HPDE6-E6E7 (cell line): ENCODE results near the gene CDHR4.
"Not testable (repeated sequence)": the region's sequence is repeated elsewhere in the genome, so short reads cannot be mapped to it uniquely, and the experiment has no call there.

Experiments used
- DNase-seq: peaks from one replicate; pipeline ENCODE4 v3.0.0; 2011; ENCODE audit warnings: missing footprints; ENCODE audit errors: extremely low spot score

Gene CDHR4

GRCh38 chr3:49803465-49804140 is 3.9 kb upstream of the CDHR4 start:
- DNase-seq = peak; percentile 48

- DNase-seq = peak; percentile 49
Measured at GRCh38 chr3:49802719-49803464, 3.2 kb upstream of the CDHR4 start, which contains the start of gene INKA1. TSS of gene INKA1 (plus strand) at chr3:49803261. CDS start at chr3:49803393, 132 bp downstream.

GRCh38 chr3:49801160-49801559 is 1.5 kb upstream of the CDHR4 start:
- DNase-seq = no peak

DNA sequence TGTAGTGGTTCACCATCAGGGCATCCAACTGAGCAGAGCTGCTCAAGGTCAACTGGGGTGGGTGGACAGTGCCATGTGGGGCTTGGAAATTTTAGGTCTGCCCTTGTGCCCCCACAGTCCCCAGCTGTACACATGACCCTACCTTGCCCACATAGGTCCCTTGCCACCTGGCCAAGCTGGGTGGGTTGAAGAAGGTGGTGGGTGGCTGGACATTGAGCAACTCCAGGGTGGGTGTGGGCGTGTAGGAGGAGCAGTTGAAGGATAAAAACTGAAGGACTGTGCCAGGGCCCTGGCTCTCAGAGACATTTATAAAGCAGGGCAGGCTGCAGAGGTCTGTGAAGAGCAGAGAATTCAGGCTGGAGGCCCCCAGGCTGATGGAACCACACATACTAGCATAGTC is 568 bp downstream of the CDHR4 start:
- no peak for DNase-seq

GRCh38 chr3:49794926-49795905 is 4.5 kb downstream of the CDHR4 start:
- DNase-seq = no peak

DNA sequence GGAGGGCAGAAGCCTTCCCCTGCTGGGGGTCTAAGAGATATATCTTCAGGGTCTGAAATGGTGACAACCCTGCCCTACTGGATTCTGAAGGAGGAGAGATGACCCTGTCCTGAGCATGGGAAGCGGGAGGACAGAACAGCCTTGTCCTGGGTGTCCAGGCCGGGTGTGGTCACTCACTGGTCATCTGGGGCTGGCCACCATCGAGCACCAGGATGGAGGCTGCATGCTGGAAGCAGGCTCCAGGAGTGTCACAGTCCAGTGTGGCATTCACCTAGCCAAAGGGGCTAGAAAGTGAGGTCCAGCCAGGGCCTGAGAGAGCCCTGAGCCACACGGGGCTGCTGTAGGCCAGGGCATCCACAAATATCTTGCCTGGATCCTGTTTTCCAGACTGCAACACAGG is 5.2 kb downstream of the CDHR4 start:
- DNase-seq = no peak

DNA sequence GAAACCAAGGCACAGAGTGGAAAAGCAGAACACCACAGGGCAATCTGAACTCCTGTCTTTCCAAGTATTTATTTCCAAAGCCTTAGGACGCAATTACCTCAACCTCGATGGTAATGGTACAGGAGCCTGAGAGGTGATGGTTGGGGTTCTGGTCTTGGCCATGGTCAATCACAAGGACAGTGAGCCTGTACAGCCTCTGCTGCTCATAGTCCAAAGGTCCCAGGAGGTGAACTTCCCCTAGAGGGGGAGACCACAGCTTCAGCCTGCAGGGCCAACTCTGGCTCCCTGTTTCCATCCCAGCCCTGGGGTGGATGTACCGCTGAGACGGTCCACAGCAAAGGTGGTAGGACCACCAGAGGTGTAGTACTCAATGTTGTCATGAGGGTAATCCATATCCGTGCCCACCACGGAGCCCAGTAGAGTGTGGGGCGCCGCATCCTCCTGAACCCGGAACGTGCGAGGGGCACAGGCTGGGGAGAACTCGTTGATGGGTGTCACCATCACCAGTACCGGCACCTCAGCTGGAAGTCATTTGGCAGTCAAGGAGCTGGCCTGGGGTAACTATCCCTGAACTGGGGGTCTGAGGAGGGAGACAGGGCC is 6.1 kb downstream of the CDHR4 start:
- DNase-seq = no peak

- no peak for DNase-seq
Measured at GRCh38 chr3:49792371-49793150, 7.1 kb downstream of the CDHR4 start.

GRCh38 chr3:49791571-49791970 is 8.1 kb downstream of the CDHR4 start:
- DNase-seq = no peak

GRCh38 chr3:49790626-49791411 is 8.9 kb downstream of the CDHR4 start:
- no peak for DNase-seq

DNA sequence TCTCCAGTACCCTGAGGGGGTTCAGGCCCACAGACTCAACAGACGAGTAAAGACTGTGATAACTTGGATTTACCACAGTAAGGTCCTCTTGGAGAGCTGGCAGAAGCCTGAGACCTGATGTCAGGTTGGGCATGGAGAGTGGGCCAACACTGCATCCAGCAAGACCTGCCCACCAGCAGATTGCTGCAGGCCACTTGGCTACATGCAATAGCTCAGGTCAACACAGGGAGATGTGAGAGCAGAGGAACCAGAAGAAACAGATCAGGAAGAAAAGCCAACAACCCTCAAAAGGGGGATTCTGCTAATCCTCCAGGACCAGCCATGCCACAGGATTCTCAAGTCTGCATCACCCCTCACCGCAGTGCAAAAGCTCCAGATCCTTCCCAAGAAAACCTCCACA is 11.6 kb downstream of the CDHR4 start:
- DNase-seq = no peak

- no peak for DNase-seq
Measured at GRCh38 chr3:49787536-49787935, 12.1 kb downstream of the CDHR4 start.

DNA sequence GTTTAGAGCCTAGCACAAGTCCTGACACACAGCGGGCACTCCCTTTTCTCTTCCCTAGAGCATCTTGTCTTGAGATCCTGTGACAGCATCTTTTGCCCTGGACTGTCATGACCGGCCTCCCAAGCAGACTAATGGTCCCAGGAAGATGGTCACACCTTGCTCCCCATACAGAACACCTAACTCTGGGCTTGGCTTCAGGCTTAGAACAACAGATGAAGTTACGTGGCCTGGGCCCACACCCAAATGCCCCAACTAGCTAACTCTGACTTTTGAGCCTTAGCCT is 12.6 kb downstream of the CDHR4 start:
- no peak for DNase-seq

GRCh38 chr3:49786357-49787181 is 13.1 kb downstream of the CDHR4 start, which contains the start of gene IP6K1:
TSS of gene IP6K1 (minus strand) at chr3:49786542. CDS start at chr3:49748040, 38,502 bp downstream.
- DNase-seq = peak; percentile 93

DNA sequence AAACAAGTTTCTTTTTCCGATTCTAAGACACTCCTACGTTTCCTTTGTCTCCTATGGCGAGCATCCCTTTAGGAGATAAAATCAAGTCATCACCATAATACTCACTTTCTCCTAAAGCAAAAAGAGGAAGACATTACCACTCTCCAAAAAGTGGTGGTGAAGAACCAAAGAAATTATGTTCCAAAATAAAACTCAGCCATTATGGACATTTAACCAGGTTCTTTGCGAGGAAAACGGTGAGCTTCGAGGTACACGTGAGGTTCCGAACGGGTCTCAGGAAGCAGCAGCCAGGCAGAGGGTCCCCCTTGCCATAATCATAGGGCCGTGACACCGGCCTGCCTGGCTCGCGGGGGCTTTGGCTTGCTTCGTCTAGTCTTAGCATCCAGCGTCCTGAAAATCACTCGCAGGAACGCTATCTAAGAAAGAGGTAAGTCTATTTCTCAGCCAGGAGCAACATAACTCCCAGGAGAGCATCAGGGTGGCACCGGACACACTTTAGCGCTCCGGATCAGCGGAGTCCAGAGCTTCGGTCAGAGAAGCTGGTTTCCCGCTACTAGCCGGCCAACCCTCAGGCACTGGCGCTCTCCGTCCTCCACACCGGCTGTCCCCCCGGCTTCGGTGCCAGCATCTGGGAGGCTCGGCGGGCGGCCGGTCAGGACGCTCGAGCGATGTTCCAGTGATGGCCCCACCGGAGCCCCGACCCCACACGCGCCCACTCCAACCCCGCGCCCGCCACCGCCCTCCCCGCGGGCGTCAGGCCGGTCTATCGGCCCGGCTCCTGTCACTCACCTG is 13.9 kb downstream of the CDHR4 start:
- no peak for DNase-seq

DNA sequence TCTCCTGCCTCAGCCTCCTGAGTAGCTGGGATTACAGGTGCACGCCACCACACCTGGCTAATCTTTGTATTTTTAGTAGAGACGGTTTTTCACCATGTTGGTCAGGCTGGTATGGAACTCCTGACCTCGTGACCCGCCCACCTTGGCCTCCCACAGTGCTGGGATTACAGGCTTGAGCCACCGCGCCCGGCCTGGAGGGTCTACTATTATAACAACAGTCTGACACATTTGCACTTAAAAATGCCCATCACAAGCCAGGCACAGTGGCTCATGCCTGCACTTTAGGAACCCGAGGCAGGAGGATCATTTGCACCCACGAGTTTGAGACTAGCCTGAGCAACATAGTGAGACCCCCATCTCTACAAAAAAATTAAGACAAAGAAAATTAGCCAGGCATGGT is 17.4 kb downstream of the CDHR4 start:
- DNase-seq = not testable (repeated sequence)

- no peak for DNase-seq
Measured at GRCh38 chr3:49781415-49782199, 18.1 kb downstream of the CDHR4 start.

GRCh38 chr3:49780975-49781365 is 18.7 kb downstream of the CDHR4 start:
- not testable (repeated sequence) for DNase-seq
